Smooth muscle cell (in vitro differentiated cells): ENCODE data around the gene PAM16. TPM values are rescaled to one million over a fixed set of nuclear protein-coding genes. Genes with fewer than 3 reads are reported as not detected.

ENCODE experiments used
- DNase-seq: peaks from one replicate; lab custom pipeline; 2025; ENCODE audit not compliant: unreplicated experiment; lab: John Stamatoyannopoulos, UW
- H2AFZ ChIP-seq: fragments of 200-600 bp; sonication (generic); 2 replicates; pipeline ENCODE4 v1.6.0; 2016; ENCODE audit warnings: antibody characterized with exemption, low read depth, mild to moderate bottlenecking
- H3F3A ChIP-seq: fragments of 200-600 bp; sonication (generic); 2 replicates; pipeline ENCODE4 v1.6.0; 2017; ENCODE audit warnings: antibody characterized with exemption, low read depth
- H3K27ac ChIP-seq: fragments of 200-600 bp; sonication (generic); 2 replicates; pipeline ENCODE4 v1.5.1; 2016; ENCODE audit warnings: low read depth, mild to moderate bottlenecking
- H3K27me3 ChIP-seq: fragments of 200-600 bp; sonication (generic); 2 replicates; pipeline ENCODE4 v1.6.1; 2016; ENCODE audit warnings: low read depth, mild to moderate bottlenecking
- H3K36me3 ChIP-seq: fragments of 200-600 bp; sonication (generic); 2 replicates; pipeline ENCODE4 v1.5.1; 2016; ENCODE audit warnings: low read depth
- H3K4me1 ChIP-seq: fragments of 200-600 bp; sonication (generic); 2 replicates; pipeline ENCODE4 v1.5.1; 2016; ENCODE audit warnings: low read depth
- H3K4me2 ChIP-seq: fragments of 200-600 bp; sonication (generic); 2 replicates; pipeline ENCODE4 v1.6.0; 2016; ENCODE audit warnings: mild to moderate bottlenecking
- H3K4me3 ChIP-seq: fragments of 200-600 bp; sonication (generic); 2 replicates; pipeline ENCODE4 v1.5.1; 2016; ENCODE audit warnings: mild to moderate bottlenecking
- H3K79me2 ChIP-seq: fragments of 200-600 bp; sonication (generic); 2 replicates; pipeline ENCODE4 v1.6.0; 2016; ENCODE audit warnings: low read depth, mild to moderate bottlenecking
- H3K9ac ChIP-seq: fragments of 200-600 bp; sonication (generic); 2 replicates; pipeline ENCODE4 v1.6.0; 2016; ENCODE audit warnings: low read depth
- H3K9me3 ChIP-seq: fragments of 200-600 bp; sonication (generic); replicated peaks from 2 replicates; pipeline ENCODE4 v1.5.1; 2016; ENCODE audit warnings: low read depth
- H4K20me1 ChIP-seq: fragments of 200-600 bp; sonication (generic); 2 replicates; pipeline ENCODE4 v1.6.0; 2016; ENCODE audit warnings: low read depth
- CTCF ChIP-seq: fragments of 200-600 bp; sonication (generic); IDR thresholded peaks from 2 replicates; pipeline ENCODE4 v1.5.1; 2017; ENCODE audit warnings: borderline replicate concordance, mild to moderate bottlenecking, antibody characterized with exemption; ENCODE audit not compliant: insufficient read depth, poor library complexity, severe bottlenecking
- WGBS: methylation state at CpG from one replicate; pipeline ENCODE4 v1.1.7; 2016; ENCODE audit warnings: low lambda C conversion rate; 5-methylcytosine and 5-hydroxymethylcytosine counted together
- polyA plus RNA-seq: library from polyadenylated mRNA; unstranded; fragments of >200 nt; fragmentation: Nextera tagmentation; extraction: Ambion mirVana; gene quantifications from 2 replicates; pipeline ENCODE4 v1.2.1, GENCODE V29; 2016
- total RNA-seq: library from RNA; depleted of rRNA; stranded (reverse); fragments of >200 nt; gene quantifications from 2 replicates; pipeline ENCODE4 v1.2.3, GENCODE V29; 2014

Gene PAM16
- total and polyA plus RNA-seq, 2 experiments from 2014 or later = 29.6 to 47.7 TPM

- Histone ChIP-seq H3K9ac (no peak overlapping the region), H3K4me3 (no peak overlapping the region), H2AFZ (no peak overlapping the region), H3K9me3 (no peaks in the 10 kb centered on the region), H3F3A (peaks cover 33% of the 10 kb centered on the region), H3K79me2 (no peaks in the 10 kb centered on the region), H3K4me2 (no peak overlapping the region), H4K20me1 (no peaks in the 10 kb centered on the region), H3K36me3 (no peaks in the 10 kb centered on the region), H3K4me1 (peaks cover 26% of the 10 kb centered on the region), H3K27ac (no peak overlapping the region), H3K27me3 (no peaks in the 10 kb centered on the region)
- no peak for TF ChIP-seq CTCF
- no peak for DNase-seq
- WGBS = 95% methylated on average over 6 of the region's 6 CpGs
Measured at GRCh38 chr16:4295581-4295980, 55.5 kb downstream of the PAM16 start.

GRCh38 chr16:4293822-4294457 is 57.2 kb downstream of the PAM16 start:
- Histone ChIP-seq H4K20me1 (no peaks in the 10 kb centered on the region), H3K4me2 (peak overlapping the region; percentile 90), H3K27ac (peak overlapping the region; percentile 75), H3K4me3 (peak overlapping the region; percentile 30), H3K27me3 (no peaks in the 10 kb centered on the region), H3K79me2 (no peaks in the 10 kb centered on the region), H3K9me3 (no peaks in the 10 kb centered on the region), H2AFZ (no peak overlapping the region), H3F3A (peaks cover 25% of the 10 kb centered on the region), H3K9ac (no peak overlapping the region), H3K36me3 (no peaks in the 10 kb centered on the region), H3K4me1 (peaks cover 26% of the 10 kb centered on the region)
- 8% methylated on average over 20 of the region's 20 CpGs for WGBS
- TF ChIP-seq CTCF = no peak
- peak; percentile 28 for DNase-seq

- Histone ChIP-seq H3F3A (peaks cover 18% of the 10 kb centered on the region), H3K4me1 (peaks cover 22% of the 10 kb centered on the region), H3K36me3 (no peaks in the 10 kb centered on the region), H3K27ac (peak overlapping the region; percentile 75), H3K9ac (no peak overlapping the region), H4K20me1 (no peaks in the 10 kb centered on the region), H3K27me3 (no peaks in the 10 kb centered on the region), H3K4me2 (peak overlapping the region; percentile 90), H3K4me3 (no peak overlapping the region), H3K79me2 (no peaks in the 10 kb centered on the region), H2AFZ (no peak overlapping the region), H3K9me3 (no peaks in the 10 kb centered on the region)
- WGBS = 74% methylated on average over 14 of the region's 14 CpGs
- no peak for TF ChIP-seq CTCF
- DNase-seq = no peak
Measured at GRCh38 chr16:4293181-4293716, 57.9 kb downstream of the PAM16 start.

GRCh38 chr16:4291699-4292098 is 59.4 kb downstream of the PAM16 start:
- DNase-seq = no peak
- H4K20me1 ChIP-seq = no peaks in the 10 kb centered on the region
- H3K36me3 ChIP-seq = no peaks in the 10 kb centered on the region
- peaks cover 14% of the 10 kb centered on the region for H3F3A ChIP-seq
- H3K4me2 ChIP-seq = no peak overlapping the region
- no peaks in the 10 kb centered on the region for H3K79me2 ChIP-seq
- no peaks in the 10 kb centered on the region for H3K27me3 ChIP-seq
- H2AFZ ChIP-seq = no peak overlapping the region
- H3K4me3 ChIP-seq = no peak overlapping the region
- H3K27ac ChIP-seq = peak overlapping the region; percentile 57
- H3K9ac ChIP-seq = no peak overlapping the region
- TF ChIP-seq CTCF = no peak
- H3K4me1 ChIP-seq = peaks cover 21% of the 10 kb centered on the region
- no peaks in the 10 kb centered on the region for H3K9me3 ChIP-seq
- 90% methylated on average over 4 of the region's 4 CpGs for WGBS
